IMR-90 (cell line): Measurements from ENCODE around the gene SPNS2. TPM values are rescaled to one million over a fixed set of nuclear protein-coding genes. Genes with fewer than 3 reads are reported as not detected.

Experiments used
- CHD1 ChIP-seq: IDR thresholded peaks from 2 replicates; pipeline ENCODE4 v1.6.1; 2012; ENCODE audit warnings: low read depth, low read length, improper control_type of control experiment
- FOS ChIP-seq: fragments of 150-350 bp; IDR thresholded peaks from 2 replicates; pipeline ENCODE4 v1.6.1; 2016; ENCODE audit warnings: low read depth, low read length
- MAFK ChIP-seq: IDR thresholded peaks from 2 replicates; pipeline ENCODE4 v1.6.1; 2012; ENCODE audit warnings: low read depth, low read length, improper control_type of control experiment
- polyA plus RNA-seq, 3 experiments: library from polyadenylated mRNA; depleted of rRNA; stranded (reverse); fragments of >200 nt; gene quantifications; 2 replicates each; pipeline ENCODE4 v1.2.3, GENCODE V29; 2012; ENCODE audit warnings: low replicate concordance in 1 of 3
- total RNA-seq: library from RNA; depleted of rRNA; stranded (reverse); fragments of >200 nt; gene quantifications from 2 replicates; pipeline ENCODE4 v1.2.3, GENCODE V29; 2012
- TF ChIP-seq, protein P1 (sequence below): fragments of 150-350 bp; IDR thresholded peaks from 2 replicates; pipeline ENCODE4 v1.6.1; 2016; ENCODE audit warnings: low read depth, mild to moderate bottlenecking, low read length, moderate library complexity, borderline replicate concordance

SPNS2 gene
- total and polyA plus RNA-seq, 2 of the 4 experiments (the other 2 are of a cell fraction): under 0.01 TPM; not detected in 1

DNA sequence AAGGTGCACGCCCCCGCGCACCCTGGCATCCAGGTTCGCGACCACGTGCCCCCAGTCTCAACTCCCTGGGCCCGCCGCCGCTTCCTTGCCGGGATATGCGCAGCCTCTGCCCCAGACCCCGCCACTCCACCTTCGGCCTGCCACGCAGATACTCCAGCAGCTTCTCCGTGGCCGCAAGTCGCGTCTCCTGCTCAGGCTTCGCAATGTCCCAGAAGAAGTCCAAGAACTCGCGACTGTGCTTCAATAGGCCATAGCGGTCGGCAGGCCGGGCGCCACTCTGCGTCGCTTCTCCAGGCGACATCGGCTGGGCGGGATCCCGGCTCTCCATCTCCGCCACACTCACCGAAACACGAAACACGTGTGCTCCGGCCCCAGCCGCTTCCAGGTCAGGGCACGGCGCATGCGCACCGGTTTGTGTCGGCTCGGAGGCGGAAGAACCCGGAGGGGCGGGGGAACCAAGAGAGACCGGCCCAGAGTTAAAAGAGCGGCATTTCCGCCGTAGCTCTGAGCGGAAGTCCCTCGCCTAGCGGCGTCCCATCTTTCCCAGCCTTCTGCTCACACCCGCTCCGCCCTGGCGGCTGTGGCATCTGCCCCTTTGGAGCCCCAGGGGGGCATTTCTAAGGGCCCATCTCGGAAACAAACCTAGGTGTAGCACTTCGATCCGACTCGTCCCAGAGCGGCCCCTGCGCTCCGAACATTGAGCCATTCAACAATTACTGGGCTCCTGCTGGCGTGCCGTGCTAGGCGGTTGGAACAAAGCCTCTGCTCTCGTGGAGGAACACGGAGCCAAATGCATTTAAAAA lies 56.5 kb downstream of the SPNS2 start, which contains the start of gene MYBBP1A (continued):
- TF ChIP-seq, protein P1, sequence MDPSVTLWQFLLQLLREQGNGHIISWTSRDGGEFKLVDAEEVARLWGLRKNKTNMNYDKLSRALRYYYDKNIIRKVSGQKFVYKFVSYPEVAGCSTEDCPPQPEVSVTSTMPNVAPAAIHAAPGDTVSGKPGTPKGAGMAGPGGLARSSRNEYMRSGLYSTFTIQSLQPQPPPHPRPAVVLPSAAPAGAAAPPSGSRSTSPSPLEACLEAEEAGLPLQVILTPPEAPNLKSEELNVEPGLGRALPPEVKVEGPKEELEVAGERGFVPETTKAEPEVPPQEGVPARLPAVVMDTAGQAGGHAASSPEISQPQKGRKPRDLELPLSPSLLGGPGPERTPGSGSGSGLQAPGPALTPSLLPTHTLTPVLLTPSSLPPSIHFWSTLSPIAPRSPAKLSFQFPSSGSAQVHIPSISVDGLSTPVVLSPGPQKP: no peak
- TF ChIP-seq FOS: no peak
- TF ChIP-seq CHD1: no peak
- TF ChIP-seq MAFK: no peak
